GM18526 (cell line): Measurements from ENCODE around the gene NOP53.
"Not testable (repeated sequence)": the region's sequence is repeated elsewhere in the genome, so short reads cannot be mapped to it uniquely, and the experiment has no call there.

Source experiments
- POLR2A ChIP-seq: IDR thresholded peaks from 3 replicates; pipeline ENCODE4 v1.6.1; 2011; ENCODE audit not compliant: insufficient read length; ENCODE audit errors: extremely low read depth

NOP53 gene

GRCh38 chr19:47781590-47782262, 36.4 kb downstream of the NOP53 start:
- no peak for TF ChIP-seq POLR2A

DNA sequence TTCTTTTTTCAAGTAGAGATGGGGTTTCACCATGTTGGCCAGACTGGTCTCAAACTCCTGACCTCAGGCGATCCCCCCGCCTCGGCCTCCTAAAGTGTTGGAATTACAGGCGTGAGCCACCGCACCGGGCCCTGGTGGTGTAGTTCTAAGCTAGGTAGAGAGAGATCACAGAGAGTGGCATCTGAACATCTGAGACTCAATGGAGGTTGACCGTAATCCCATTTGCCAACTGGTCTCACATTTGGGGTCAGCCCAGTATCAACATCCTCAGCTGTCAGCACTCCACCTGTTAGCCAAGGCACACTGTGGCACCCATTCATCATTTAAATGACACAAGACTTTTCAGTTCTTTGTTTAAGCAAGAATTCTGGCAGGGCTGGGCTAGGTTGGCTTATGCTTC, 41.2 kb downstream of the NOP53 start:
- TF ChIP-seq POLR2A, result no peak

- TF ChIP-seq POLR2A, result no peak
Measured at GRCh38 chr19:47790398-47790814, 45.1 kb downstream of the NOP53 start.

DNA sequence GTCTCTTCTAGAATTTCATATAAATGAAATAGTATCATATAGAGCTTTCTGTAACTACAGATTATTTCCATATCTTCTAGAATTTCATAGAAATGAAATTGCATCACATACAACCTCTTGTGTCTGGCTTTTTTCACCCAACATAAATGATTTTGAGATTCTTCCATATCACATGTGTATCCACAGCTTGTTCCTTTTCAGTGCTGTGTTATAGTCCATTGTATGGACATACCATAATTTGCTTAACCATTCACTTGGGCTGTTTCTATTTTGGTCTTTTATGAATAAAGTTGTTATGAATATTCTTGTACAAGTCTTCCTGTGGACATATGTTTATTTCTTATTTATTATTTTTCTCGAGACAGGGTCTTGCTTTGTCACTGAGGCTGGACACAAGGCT, 47.3 kb downstream of the NOP53 start:
- no peak for TF ChIP-seq POLR2A

GRCh38 chr19:47794526-47794925, 49.2 kb downstream of the NOP53 start:
- TF ChIP-seq POLR2A, result no peak

- TF ChIP-seq POLR2A, result no peak
Measured at GRCh38 chr19:47796785-47797184, 51.4 kb downstream of the NOP53 start.

DNA sequence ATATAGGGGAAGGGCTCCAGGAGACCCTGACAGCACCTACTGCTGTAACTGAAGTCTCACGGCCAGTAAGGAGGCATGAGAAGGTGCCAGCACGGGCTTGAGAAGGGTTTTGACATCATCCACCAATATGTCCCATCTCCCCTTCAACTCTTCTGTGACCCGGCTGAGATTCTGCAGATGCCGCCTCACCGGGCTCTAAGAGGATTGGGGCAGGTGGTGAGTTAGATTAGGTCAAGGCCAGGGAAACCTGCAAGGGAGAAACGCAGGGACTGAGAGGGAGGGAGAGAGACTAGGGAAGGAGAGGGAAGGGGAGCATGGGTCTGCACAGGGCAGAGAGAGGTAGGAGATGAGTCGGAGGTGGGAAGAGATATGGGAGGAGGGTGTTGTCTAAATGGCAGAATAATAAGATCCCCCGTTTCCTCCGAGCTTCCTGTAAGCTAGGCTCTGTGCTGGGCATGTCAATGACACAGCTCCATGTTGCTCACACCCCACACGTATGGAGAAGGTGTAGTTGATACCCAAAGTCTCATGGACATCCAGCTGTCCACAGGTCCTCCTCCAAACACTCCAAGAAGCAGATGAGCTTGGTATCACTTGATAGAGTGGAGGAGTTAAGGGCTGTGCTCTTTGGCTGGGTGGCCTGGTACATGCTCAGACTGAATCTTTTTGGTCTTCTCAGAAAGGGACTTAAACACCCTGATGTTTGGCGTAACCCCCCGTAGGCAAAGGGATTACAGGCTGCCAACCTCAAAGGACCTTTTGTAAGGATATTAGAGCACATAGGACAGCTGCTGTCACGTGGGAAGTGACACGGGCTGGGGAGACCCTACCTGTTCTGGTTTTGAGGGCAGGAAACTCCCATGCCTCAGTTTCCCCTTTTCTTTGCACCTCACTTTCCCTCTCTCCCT, 52.9 kb downstream of the NOP53 start:
- no peak for TF ChIP-seq POLR2A

- TF ChIP-seq POLR2A, result no peak
Measured at GRCh38 chr19:47798904-47799266, 53.5 kb downstream of the NOP53 start.

- no peak for TF ChIP-seq POLR2A
Measured at GRCh38 chr19:47801270-47801669, 55.9 kb downstream of the NOP53 start.

DNA sequence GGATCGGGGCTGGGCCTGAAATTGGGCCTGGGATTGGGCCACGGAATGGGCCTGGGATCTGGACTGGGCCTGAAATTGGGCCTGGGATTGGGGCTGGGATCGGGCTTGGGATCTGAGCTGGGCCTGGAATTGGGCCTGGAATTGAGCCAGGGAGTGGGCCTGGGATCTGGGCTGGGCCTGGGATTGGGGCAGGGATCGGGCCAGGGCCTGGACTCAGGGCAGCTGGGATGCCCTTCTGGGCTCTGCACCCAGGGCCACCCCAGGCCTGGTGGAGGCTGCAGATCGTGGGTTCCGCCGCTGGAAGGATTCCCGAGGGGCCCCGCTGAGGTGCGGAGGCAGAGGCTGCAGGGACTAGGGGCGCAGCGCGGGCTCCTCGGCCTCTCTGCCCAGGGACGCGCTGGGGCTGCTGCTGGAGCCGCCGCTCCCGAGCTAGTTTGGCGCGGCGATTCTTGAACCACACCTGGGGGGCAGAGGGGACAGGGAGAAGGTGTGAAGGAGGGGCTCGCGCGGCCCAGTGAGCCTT, 57.2 kb downstream of the NOP53 start:
- no peak for TF ChIP-seq POLR2A

GRCh38 chr19:47804451-47804850, 59.1 kb downstream of the NOP53 start, which contains the start of gene TPRX1:
TSS of gene TPRX1 (minus strand) at chr19:47804551. CDS start at chr19:47804539, 12 bp downstream.
- TF ChIP-seq POLR2A, result not testable (repeated sequence)

DNA sequence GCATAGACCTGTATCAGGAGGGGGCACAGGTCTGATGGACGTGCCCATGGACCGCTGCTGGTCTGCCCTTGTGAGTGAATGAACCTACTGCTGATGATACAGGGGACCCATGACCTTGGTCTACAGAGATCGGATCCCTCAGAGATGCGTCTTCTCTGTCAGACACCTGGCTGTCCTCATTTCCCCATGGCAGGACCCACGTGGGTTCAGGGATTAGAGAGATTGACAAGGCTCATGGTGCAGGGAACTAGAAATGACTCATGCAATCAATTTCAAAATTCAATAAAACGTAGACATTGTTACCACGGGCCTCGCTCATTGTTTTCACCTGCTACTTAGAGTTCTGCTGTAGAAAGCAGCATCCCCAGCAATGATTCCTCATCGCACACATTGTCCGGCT, 60.0 kb downstream of the NOP53 start:
- TF ChIP-seq POLR2A, result no peak

- no peak for TF ChIP-seq POLR2A
Measured at GRCh38 chr19:47806435-47806834, 61.1 kb downstream of the NOP53 start.
